ENCODE data around the gene PLEKHG2.

DNA sequence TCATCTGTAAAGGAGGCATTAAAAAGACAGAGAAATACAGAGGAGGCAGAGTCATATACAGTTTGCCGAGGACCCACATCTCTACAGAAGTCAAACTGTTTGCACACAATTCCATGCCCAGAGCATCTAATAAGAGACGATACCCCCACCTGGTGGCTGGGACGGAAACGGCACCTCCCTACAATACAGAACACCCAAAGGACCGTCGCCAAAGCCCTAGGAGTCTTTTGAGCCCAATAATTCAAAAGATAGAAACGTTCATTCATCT is 703 bp upstream of the PLEKHG2 start:
- TF ChIP-seq CTCF (IDR thresholded peaks at IDR 0.05 in 2 of 3, conservative IDR thresholded peaks at IDR 0.05 in 1 of 3; ENCODE audit: insufficient read depth in 2 of 3, low read depth in 1 of 3, low read length in 3 of 3) (peak; percentile 86 to 97 (median 95)), CREM (IDR thresholded peaks at IDR 0.05; ENCODE audit: low read depth) (no peak), POLR2AphosphoS5 (IDR thresholded peaks at IDR 0.05; ENCODE audit: control insufficient read depth, insufficient read depth, low read depth, low read length) (no peak), EZH2 (IDR thresholded peaks at IDR 0.05; ENCODE audit: borderline replicate concordance, low read depth, low read length) (no peak), ZNF512 (tag; IDR thresholded peaks at IDR 0.05) (no peak), CAMTA2 (CRISPR knock-in tag; conservative IDR thresholded peaks at IDR 0.05) (no peak), ZFX (CRISPR knock-in tag; IDR thresholded peaks at IDR 0.05) (no peak)
